Heart right ventricle (tissue), 16 donors: ENCODE results near the gene FBXO10. TPM values are rescaled to one million over a fixed set of nuclear protein-coding genes. Genes with fewer than 3 reads are reported as not detected.

Experiments
- ATAC-seq, 8 donors: fragments of 200-7000 bp; cut with Tn5 transposase; one replicate each; pipeline ENCODE4 v1.9.1; 2020; ENCODE audit warnings: mild to moderate bottlenecking in 8 of 8, moderate library complexity in 8 of 8, moderate number of reproducible peaks in 1 of 8
- DNase-seq, 2 donors: peaks; one replicate each; pipeline ENCODE4 v3.0.0-alpha.2; 2020
- H3K27ac ChIP-seq, 10 donors: fragments of 200-600 bp; sonication (generic) in 2 of 10; one replicate each; pipeline versions ENCODE4 v1.5.0 to v1.8.0; 2020 to 2022; ENCODE audit warnings: mild to moderate bottlenecking in 3 of 10
- H3K27me3 ChIP-seq, 7 donors: fragments of 200-600 bp; one replicate each; pipeline ENCODE4 v1.8.0; 2021 to 2022; ENCODE audit warnings: mild to moderate bottlenecking in 2 of 7
- H3K36me3 ChIP-seq, 9 donors: fragments of 200-600 bp; sonication (generic) in 1 of 9; one replicate each; pipeline versions ENCODE4 v1.5.0 to v1.8.0; 2020 to 2022; ENCODE audit warnings: mild to moderate bottlenecking in 2 of 9
- H3K4me1 ChIP-seq, 9 donors: fragments of 200-600 bp; sonication (generic) in 1 of 9; one replicate each; pipeline versions ENCODE4 v1.5.0 to v1.8.0; 2020 to 2022; ENCODE audit warnings: mild to moderate bottlenecking in 4 of 9
- H3K4me3 ChIP-seq, 10 donors: fragments of 200-600 bp; sonication (generic) in 2 of 10; one replicate each; pipeline versions ENCODE4 v1.5.0 to v1.8.0; 2020 to 2022; ENCODE audit warnings: mild to moderate bottlenecking in 7 of 10, moderate library complexity in 2 of 10
- H3K9me3 ChIP-seq, 11 donors: fragments of 200-600 bp in 10 of 11; sonication (generic) in 2 of 11; one replicate each; pipeline versions ENCODE4 v1.5.0 to v1.8.0; 2013 to 2022; ENCODE audit warnings: mild to moderate bottlenecking in 2 of 11, control low read depth in 1 of 11, moderate library complexity in 1 of 11
- WGBS, 2 donors: extraction: QIAGEN DNeasy Blood & Tissue Kit; methylation state at CpG; one replicate each; pipeline ENCODE4 v1.1.7; 2013; ENCODE audit warnings: inconsistent platforms in 1 of 2; 5-methylcytosine and 5-hydroxymethylcytosine counted together
- intact Hi-C, 10 donors: fragments of 100-400 bp; cut with DNase I; formaldehyde crosslinking; loops; one replicate each; pipeline versions ENCODE4 v1.11.1 to v1.14.2; 2022
- polyA plus RNA-seq, 2 donors: library from polyadenylated mRNA; stranded (reverse); fragments of 200-250 nt; gene quantifications; one replicate each; pipeline ENCODE4 v1.2.3, GENCODE V29; 2013
- total RNA-seq, 10 donors: library from RNA; stranded (reverse); fragmentation: NEBNext Ultra II Directional in 3 of 10; extraction: Animal tissue kit (Norgen Biotek cat#: 25700) in 3 of 10; gene quantifications; one replicate each; pipeline versions ENCODE4 v1.2.1 to v1.2.4, GENCODE V29; 2021 to 2023
- TF ChIP-seq, protein P1 (sequence below), 9 donors: fragments of 200-600 bp; sonication (generic) in 2 of 9; IDR thresholded peaks; one replicate each; pipeline versions ENCODE4 v1.5.0 to v1.8.0; 2021 to 2022; ENCODE audit warnings: antibody characterized with exemption in 9 of 9, mild to moderate bottlenecking in 5 of 9, moderate library complexity in 1 of 9
- donor health status: Arrhythmogenic right ventricular cardiomyopathy.
- donor health status: ischemic (EF 13 %, LVEDD 7.1; RV severe dilation, severe dysfunction).
- donor health status: healthy with polysubstance abuse.
- donor health status: DM: no; HTN: yes; CAD: no.
- donor health status: DM: no; HTN: no; CAD: no.
- donor health status: ischemic (EF 25% LVEDD 6.9; RV normal size, moderate dysfunction).
- donor health status: ischemic (EF 25% LVEDD 5.7; RV mildly dilated, moderate dysfunction).
- donor health status: healthy.
- donor health status: DM: yes; HTN: yes; CAD: no.
- donor health status: Ischemic cardiomyopathy.
- donor health status: ischemic (EF 35%, LVEDD 5.7; RV mildly dilated, moderate dysfunction).
- donor health status: nonischemic (EF 11% LVEDD 7.7; RV severe dilation, severe dysfunction).
- donor health status: DM: yes; HTN: yes; CAD: no.
- donor health status: PGD.
- donor health status: ischemic (EF 29% LVEDD 5.4; RV normal size, mild dysfunction).
- donor health status: nonischemic (EF 23%, LVEDD 6.1; RV moderate dilation, normal function).

Gene FBXO10
- total and polyA plus RNA-seq, 12 donors, result 2.3 to 7.4 (median 5.8) TPM

GRCh38 chr9:37496020-37496419 is 80.2 kb downstream of the FBXO10 start:
- TF ChIP-seq, protein P1, sequence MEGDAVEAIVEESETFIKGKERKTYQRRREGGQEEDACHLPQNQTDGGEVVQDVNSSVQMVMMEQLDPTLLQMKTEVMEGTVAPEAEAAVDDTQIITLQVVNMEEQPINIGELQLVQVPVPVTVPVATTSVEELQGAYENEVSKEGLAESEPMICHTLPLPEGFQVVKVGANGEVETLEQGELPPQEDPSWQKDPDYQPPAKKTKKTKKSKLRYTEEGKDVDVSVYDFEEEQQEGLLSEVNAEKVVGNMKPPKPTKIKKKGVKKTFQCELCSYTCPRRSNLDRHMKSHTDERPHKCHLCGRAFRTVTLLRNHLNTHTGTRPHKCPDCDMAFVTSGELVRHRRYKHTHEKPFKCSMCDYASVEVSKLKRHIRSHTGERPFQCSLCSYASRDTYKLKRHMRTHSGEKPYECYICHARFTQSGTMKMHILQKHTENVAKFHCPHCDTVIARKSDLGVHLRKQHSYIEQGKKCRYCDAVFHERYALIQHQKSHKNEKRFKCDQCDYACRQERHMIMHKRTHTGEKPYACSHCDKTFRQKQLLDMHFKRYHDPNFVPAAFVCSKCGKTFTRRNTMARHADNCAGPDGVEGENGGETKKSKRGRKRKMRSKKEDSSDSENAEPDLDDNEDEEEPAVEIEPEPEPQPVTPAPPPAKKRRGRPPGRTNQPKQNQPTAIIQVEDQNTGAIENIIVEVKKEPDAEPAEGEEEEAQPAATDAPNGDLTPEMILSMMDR (IDR thresholded peaks at IDR 0.05), result no peak
- Histone ChIP-seq H3K36me3 (peaks cover 0 to 98% (median 53%) of the 10 kb centered on the region in 9 donors), H3K27ac (peak overlapping the region in 2 of 10 donors; percentile 15 to 51), H3K4me1 (peaks cover 0 to 5% (median 0%) of the 10 kb centered on the region in 9 donors), H3K4me3 (no peak overlapping the region), H3K9me3 (no peaks in the 10 kb centered on the region), H3K27me3 (no peaks in the 10 kb centered on the region)
- peak in 3 of 8 donors; percentile 34 to 61 (median 55) for ATAC-seq
- WGBS, 2 donors, result 59 to 85% methylated on average over 4 of the region's 4 CpGs
- intact Hi-C loops, result loop anchor here in 1 of 10 donors (10.0 kb wide), 1 partner anchor 79 kb away; the partner anchor contains the start of gene FBXO10
- no peak for DNase-seq

- TF ChIP-seq, protein P1 (IDR thresholded peaks at IDR 0.05), result no peak
- peaks cover 0 to 98% (median 50%) of the 10 kb centered on the region in 9 donors for H3K36me3 ChIP-seq
- peaks cover 0 to 5% (median 0%) of the 10 kb centered on the region in 9 donors for H3K4me1 ChIP-seq
- no peaks in the 10 kb centered on the region for H3K27me3 ChIP-seq
- H3K9me3 ChIP-seq, result no peaks in the 10 kb centered on the region
- H3K4me3 ChIP-seq, result no peak overlapping the region
- DNase-seq (no peak), ATAC-seq (peak in 5 of 8 donors; percentile 44 to 72 (median 57))
- WGBS, 2 donors, result 91 to 93% methylated on average over 5 of the region's 5 CpGs
- peak overlapping the region in 3 of 10 donors; percentile 15 to 51 (median 34) for H3K27ac ChIP-seq
- intact Hi-C loops, result loop anchor here in 1 of 10 donors (10.0 kb wide), 1 partner anchor 79 kb away; the partner anchor contains the start of gene FBXO10
Observed at GRCh38 chr9:37495571-37495970, 80.6 kb downstream of the FBXO10 start.

DNA sequence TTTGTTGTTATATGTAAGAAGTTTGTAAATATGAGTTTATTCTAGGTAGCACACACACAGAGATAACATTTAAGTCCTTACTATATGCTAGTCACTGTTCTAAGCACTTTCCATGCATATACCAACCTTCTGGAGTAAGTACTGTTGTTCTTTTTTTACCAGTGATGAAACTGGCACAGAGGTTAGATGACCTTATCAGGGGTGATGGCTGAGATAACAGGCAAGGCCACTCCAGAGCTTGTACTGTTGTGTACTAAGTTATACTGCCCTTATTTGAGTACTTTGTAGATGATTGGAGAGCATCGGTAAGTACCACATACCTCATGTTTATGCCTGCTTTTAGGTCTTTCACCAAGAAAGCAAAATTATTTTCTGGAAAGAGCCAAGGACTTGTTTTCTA is 84.2 kb downstream of the FBXO10 start:
- Histone ChIP-seq H3K27ac (no peak overlapping the region), H3K36me3 (peaks cover 0 to 94% (median 30%) of the 10 kb centered on the region in 9 donors), H3K9me3 (no peaks in the 10 kb centered on the region), H3K4me1 (peaks cover under 1 to 18% (median 12%) of the 10 kb centered on the region in 9 donors), H3K4me3 (no peak overlapping the region), H3K27me3 (no peaks in the 10 kb centered on the region)
- ATAC-seq (no peak), DNase-seq (no peak)
- intact Hi-C loops, result loop anchor here in 1 of 10 donors (10.0 kb wide), 1 partner anchor 83 kb away; the partner anchor contains the start of gene FBXO10
- TF ChIP-seq, protein P1 (IDR thresholded peaks at IDR 0.05), result no peak
- WGBS, 2 donors, result 93 to 100% methylated on average over 1 of the region's 1 CpG

DNA sequence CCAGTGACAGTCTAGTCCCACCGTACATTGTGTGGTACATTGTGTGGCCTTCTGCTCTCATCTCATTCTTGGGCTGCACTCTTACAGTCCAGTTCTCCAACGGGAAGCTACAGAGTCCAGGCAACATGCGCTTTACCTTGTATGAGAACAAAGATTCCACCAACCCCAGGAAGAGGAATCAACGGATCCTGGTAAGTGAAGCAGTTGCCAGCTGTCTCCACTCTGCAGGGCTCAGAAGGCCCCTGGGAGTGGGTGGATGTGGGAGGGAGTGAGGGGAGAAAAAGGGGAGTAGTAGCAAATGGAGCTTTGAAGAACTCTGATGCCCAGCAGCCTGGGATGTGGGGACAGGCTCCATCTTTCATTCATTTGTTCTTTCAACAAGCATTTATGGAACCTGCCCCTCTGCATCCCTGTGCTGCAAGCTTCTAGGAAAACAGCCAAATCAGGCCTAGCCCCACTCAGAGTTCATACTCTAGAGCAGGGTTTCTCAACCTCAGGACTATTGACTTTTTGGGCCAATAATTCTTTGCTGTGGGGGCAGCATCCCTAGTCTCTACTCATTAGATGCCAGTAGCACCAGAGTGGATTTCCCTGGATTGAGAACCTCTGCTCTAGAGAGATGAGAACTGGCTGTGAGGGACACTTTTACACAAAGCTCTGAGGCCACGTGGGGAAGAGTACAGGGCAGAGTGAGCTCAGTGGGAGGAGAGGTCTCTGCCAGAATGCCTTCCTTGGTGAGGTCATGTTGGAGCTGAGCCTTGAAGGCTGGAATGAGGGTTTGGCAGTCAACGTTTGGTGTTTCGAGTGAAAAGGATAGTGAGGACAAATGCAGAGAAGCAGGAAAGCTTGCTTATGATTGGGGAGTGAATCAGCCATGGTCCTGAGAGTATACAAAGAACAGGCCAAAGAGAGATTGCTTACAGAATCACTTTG is 89.3 kb downstream of the FBXO10 start:
- H3K4me3 ChIP-seq, result peak overlapping the region; percentile 56 to 87 (median 72)
- 16 to 20% methylated on average over 7 of the region's 7 CpGs for WGBS, 2 donors
- no peaks in the 10 kb centered on the region for H3K9me3 ChIP-seq
- H3K36me3 ChIP-seq, result peaks cover 0 to 44% (median 9%) of the 10 kb centered on the region in 9 donors
- intact Hi-C loops, result loop anchor here in 4 of 10 donors (5.0 to 10.0 kb wide), 3 partner anchors 88 to 948 kb away; partner anchors contain the start of gene FBXO10 (in 3 of the 4)
- DNase-seq (peak in 1 of 2 donors; percentile 69), ATAC-seq (peak; percentile 52 to 86 (median 76))
- TF ChIP-seq, protein P1 (IDR thresholded peaks at IDR 0.05), result no peak
- H3K27me3 ChIP-seq, result peaks cover 0 to under 1% (median 0%) of the 10 kb centered on the region in 7 donors
- H3K4me1 ChIP-seq, result peaks cover 9 to 30% (median 28%) of the 10 kb centered on the region in 9 donors
- H3K27ac ChIP-seq, result peak overlapping the region in 8 of 10 donors; percentile 63 to 91 (median 84)
